Stomach (tissue), 4 donors: ENCODE data around the gene YIPF1.

Experiments used
- CTCF ChIP-seq, 7 experiments: fragments of 450-650 bp in 4 of 7; fragments of 200-600 bp in 3 of 7; sonication (generic) in 3 of 7; IDR thresholded peaks; one replicate each; pipeline ENCODE4 v1.5.1; 2016 to 2019; ENCODE audit warnings: antibody characterized with exemption in 7 of 7, control low read depth in 2 of 7, mild to moderate bottlenecking in 1 of 7
- EP300 ChIP-seq: sonication (generic); formaldehyde crosslinking; IDR thresholded peaks from one replicate; pipeline ENCODE4 v1.6.1; 2017; ENCODE audit warnings: antibody characterized with exemption
- POLR2A ChIP-seq, 4 donors: fragments of 450-650 bp; IDR thresholded peaks; one replicate each; pipeline ENCODE4 v1.6.1; 2016; ENCODE audit warnings: antibody characterized with exemption in 4 of 4, control low read depth in 2 of 4, mild to moderate bottlenecking in 1 of 4, moderate library complexity in 1 of 4
- POLR2AphosphoS5 ChIP-seq, 3 donors: sonication (generic); formaldehyde crosslinking; IDR thresholded peaks; one replicate each; pipeline ENCODE4 v1.6.1; 2016; ENCODE audit warnings: antibody characterized with exemption in 3 of 3

GRCh38 chr1:53842347-53842746 lies 47.2 kb downstream of the YIPF1 start:
- TF ChIP-seq POLR2AphosphoS5 (IDR thresholded peaks at IDR 0.05) (no peak), CTCF (IDR thresholded peaks at IDR 0.05) (no peak), POLR2A (IDR thresholded peaks at IDR 0.05) (no peak), EP300 (no peak)
